Measurements from ENCODE around the gene TACC2.

TACC2 gene

DNA sequence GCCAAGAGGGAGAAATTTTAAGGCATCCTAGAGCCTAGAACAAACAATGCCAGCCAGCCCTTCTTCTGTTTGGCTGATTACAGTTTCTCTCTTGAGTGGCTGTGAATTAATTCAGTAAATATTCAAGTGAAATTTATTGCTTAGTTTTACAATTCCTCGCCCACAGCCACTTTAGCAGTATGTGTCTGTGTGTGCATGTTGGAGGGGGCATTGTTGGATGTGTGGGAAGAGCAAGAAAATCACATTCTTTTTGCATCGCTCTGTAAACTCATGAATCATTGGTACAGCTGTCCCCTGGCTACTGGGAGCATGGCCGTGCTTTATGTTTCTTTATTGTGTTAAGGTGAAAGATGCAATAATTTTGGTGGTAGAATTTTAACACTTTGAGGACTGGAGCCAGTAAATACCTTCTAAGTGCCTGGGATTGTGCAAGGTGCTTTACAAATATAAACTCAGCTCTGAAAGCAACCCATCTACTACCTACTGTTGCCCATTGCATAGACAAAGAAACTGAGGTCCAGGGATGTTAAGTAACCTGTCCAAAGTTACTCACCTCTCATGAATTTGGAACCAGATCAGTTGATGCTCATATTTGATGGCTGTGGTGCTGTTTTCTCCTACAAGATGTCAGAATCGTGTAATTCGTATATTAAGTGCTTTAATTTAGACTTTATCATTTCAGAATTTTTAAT is 192.2 kb downstream of the TACC2 start:
- no peak overlapping the region for H3K4me3 ChIP-seq (ENCODE audit: low read length)

GRCh38 chr10:122181876-122182275 is 192.9 kb downstream of the TACC2 start:
- TF ChIP-seq ZNF274 (IDR thresholded peaks at IDR 0.05; ENCODE audit: low read depth, low read length) = no peak

More for the DNA sequence above, 192.2 kb downstream of the TACC2 start:
- TF ChIP-seq ZNF274 (IDR thresholded peaks at IDR 0.05; ENCODE audit: low read depth, low read length) = no peak

GRCh38 chr10:122182308-122182707 is 193.3 kb downstream of the TACC2 start:
- no peak overlapping the region for H3K4me3 ChIP-seq (ENCODE audit: low read length)
- no peak for TF ChIP-seq ZNF274 (IDR thresholded peaks at IDR 0.05; ENCODE audit: low read depth, low read length)

More at GRCh38 chr10:122181876-122182275, 192.9 kb downstream of the TACC2 start:
- H3K4me3 ChIP-seq (ENCODE audit: low read length) = no peak overlapping the region

DNA sequence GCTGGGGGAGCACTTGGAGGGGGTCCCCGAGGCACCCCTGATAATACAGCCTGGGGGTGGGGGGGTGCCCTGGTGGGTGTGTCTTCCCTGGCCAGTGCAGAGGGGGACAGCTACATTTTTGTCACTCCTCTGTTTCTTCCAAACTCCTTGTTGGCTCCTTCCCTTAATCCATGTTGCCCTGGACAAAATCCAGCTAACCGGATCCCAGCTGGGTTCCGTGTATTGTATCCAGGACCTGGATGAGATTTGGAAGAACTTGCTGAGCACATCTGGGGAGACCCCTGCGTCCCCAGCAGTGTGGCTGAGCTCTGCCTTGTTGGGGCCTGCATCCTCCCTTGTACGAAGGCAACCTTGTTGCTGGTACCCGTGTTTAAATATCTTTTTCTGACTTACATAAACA is 195.3 kb downstream of the TACC2 start:
- TF ChIP-seq ZNF274 (IDR thresholded peaks at IDR 0.05; ENCODE audit: low read depth, low read length) = no peak
- H3K4me3 ChIP-seq (ENCODE audit: low read length) = no peak overlapping the region

DNA sequence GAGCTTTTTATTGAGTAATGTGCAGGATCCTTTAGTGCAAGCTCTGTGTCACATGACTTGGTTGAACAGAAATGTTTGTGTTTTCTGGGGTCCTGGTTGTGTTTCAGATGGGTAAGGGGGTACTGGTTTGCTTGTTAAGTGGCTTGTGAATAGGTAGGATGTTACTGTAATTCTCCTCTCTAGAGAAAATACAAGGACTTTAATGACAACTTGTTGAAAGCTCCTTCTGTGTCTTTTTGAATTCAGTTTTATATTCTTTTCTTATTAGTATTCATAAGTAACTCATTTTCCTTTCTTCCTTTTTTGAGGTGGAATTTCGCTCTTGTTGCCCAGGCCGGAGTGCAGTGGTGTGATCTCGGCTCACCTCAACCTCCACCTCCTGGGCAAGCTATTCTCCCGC is 196.7 kb downstream of the TACC2 start:
- no peak overlapping the region for H3K4me3 ChIP-seq (ENCODE audit: low read length)
- TF ChIP-seq ZNF274 (IDR thresholded peaks at IDR 0.05; ENCODE audit: low read depth, low read length) = no peak

DNA sequence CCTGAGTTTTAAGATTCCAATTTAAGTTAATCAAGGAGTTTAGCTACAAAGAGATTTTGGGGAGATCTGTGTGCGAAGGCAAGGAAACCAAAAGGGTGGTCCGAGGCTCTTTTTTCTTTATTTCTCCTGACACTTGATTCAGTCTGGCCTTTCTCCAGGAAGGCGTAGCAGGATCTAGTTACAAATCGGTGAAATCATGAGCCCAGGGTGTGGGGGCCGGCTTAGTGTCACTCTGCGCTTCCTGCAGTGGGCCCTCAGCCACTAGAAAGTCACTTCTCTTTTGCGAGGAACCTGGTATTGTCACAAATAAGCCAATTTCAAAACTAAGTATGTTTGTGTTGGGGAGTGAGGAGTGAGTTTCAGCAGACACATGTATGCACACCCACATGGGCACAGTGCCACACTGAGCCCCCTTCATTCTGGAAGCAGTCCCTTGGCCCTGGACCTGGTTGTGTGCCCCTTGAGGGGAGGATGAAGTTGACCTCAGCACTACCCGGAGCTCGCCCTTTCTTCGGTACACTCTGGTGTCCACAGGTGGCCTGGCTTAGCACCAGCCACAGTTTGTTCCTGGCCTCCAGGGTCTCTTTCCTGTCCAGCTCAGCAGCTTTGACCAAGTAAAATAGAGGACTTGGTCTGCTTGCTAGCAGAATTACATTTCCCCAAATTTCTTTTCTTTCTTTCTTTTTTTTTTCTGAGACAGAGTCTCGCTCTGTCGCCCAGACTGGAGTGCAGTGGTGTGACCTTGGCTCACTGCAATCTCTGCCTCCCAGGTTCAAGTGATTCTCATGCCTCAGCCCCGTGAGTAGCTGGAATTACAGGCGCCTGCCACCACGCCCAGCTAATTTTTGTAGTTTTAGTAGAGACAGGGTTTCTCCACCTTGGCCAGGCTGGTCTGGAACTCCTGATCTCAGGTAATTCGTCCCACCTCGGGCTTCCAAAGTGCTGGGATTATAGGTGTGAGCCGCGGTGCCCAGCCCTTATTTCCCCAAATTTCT is 198.2 kb downstream of the TACC2 start:
- no peak overlapping the region for H3K4me3 ChIP-seq (ENCODE audit: low read length)

GRCh38 chr10:122188706-122189105 is 199.7 kb downstream of the TACC2 start:
- TF ChIP-seq ZNF274 (IDR thresholded peaks at IDR 0.05; ENCODE audit: low read depth, low read length) = no peak
- no peak overlapping the region for H3K4me3 ChIP-seq (ENCODE audit: low read length)

More for the DNA sequence above, 198.2 kb downstream of the TACC2 start:
- TF ChIP-seq ZNF274 (IDR thresholded peaks at IDR 0.05; ENCODE audit: low read depth, low read length) = no peak

DNA sequence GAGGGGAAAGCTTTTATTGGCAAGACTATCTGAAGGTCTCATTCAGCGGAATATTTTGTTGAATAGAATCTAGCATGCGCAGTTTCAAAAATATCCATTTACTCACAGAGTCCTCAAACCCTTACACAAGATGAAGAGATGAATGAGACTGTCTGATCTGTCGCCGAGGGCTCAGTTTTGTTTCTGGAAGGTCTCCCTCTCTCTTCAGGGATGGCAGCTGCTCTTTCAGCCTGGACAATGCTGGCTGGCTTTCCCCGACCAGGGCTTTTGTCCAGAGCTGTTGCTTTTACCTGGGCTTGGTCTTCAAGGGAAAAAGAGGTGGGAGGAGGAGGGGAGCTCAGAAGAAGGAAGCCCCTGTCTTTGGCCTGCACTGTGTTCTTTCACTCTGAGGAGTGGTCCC is 200.2 kb downstream of the TACC2 start:
- H3K4me3 ChIP-seq (ENCODE audit: low read length) = no peak overlapping the region
- no peak for TF ChIP-seq ZNF274 (IDR thresholded peaks at IDR 0.05; ENCODE audit: low read depth, low read length)

DNA sequence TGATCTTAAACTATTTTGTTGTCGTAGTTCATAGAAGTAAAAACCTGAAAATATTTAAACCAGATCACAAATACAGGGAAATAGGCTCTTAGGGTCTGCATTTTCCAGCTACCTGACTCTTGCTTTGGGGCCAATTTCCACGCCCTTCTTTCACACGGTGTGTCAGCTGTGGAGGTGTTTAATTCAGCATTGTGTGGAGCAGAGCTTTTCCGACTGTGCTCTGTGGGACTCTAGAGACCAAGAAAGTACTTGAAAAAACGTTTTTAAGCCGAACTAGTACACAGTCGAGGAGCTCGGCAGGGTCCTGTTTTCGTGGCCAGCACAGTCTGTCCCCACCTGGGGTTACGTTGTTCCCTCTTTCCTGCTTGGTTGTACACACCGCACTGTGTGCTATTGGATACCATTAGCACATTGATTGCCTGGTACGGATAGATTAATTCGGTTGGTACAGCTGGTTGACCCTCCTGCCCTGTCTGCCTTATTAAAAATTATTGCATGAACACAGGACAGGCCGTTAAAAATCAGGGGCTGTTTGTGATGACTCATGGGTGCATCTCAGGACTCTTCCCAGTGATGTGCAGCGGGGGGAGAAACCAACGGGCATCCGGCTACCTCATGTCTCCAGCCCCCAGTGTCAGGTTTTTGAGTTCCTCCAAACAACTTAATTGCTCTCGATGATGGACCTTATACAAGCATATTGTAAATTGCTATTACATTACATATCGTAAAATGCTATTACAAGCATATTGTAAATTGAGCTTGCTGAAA is 201.4 kb downstream of the TACC2 start:
- H3K4me3 ChIP-seq (ENCODE audit: low read length) = no peak overlapping the region
- TF ChIP-seq ZNF274 (IDR thresholded peaks at IDR 0.05; ENCODE audit: low read depth, low read length) = no peak

DNA sequence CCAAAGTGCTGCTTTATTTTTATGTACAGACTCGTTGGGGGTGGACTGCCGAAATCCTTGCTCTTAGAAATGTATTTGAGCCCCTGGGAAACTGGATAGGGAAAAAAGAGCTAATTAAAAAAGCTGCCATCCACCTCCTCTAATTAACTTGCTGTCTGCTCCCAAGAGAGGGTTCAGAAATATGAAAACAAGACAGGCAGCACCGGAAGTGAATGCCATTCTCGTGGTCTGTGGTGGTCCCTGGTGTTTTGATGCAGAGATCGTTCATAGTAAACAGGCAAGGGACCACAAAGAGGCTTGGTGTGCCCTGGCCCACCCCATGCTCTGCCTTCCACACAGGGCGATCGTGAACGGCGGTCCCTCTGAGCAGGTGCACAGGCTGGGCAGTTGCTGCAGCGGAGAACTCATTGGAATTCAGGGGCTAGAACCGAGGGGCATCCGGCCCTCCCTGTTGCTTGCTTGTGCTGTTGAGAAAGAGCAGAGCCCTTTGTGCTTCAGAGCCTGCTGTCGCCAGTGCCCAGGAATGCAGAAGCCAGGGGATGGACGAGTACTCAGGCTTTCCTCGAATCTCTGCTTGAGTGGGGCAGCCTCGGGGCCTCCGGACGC is 203.1 kb downstream of the TACC2 start:
- TF ChIP-seq ZNF274 (IDR thresholded peaks at IDR 0.05; ENCODE audit: low read depth, low read length) = no peak
- no peak overlapping the region for H3K4me3 ChIP-seq (ENCODE audit: low read length)

DNA sequence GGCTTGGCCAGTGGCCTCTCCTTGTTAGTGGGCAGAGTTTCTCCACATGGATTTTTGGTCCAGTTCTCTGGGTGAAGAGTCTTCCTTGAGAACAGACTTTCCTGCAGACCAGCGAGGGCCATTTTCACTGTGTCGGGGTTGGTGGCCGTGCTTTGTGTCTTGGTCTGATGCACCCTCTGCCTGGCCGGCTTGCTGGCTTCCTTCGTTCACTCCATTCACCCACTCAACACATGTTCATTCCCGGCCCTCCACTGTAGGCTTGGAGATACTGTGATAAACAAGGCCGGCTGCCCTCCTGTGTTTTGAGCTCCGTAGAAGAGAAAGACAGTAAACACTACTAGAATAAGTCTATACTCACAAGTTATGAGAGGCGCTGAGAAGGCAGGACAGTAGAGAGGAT is 205.3 kb downstream of the TACC2 start:
- no peak overlapping the region for H3K4me3 ChIP-seq (ENCODE audit: low read length)
- no peak for TF ChIP-seq ZNF274 (IDR thresholded peaks at IDR 0.05; ENCODE audit: low read depth, low read length)

DNA sequence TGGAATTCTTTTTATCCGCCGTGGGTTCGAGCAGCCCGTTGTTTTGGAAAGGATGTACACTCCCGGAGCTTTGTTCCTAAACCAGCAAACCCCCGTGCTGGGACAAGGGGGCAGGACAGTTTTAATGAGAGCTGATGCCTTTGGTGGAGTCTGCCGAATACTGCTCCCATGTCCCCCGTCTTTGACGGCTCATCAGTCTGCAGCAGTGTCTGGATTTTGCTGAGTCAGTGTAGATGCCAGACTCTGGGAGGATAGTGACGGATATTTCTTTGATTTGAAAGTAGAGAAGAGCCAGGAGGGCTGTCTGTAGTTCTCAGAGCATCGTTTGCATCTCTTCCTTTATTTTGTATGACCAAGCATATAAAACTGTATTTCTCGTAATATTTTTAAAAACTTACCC is 207.3 kb downstream of the TACC2 start:
- TF ChIP-seq ZNF274 (IDR thresholded peaks at IDR 0.05; ENCODE audit: low read depth, low read length) = no peak
- H3K4me3 ChIP-seq (ENCODE audit: low read length) = no peak overlapping the region

- no peak for TF ChIP-seq ZNF274 (IDR thresholded peaks at IDR 0.05; ENCODE audit: low read depth, low read length)
Measured at GRCh38 chr10:122197611-122198222, 208.8 kb downstream of the TACC2 start.

More at GRCh38 chr10:122197611-122198222, 208.8 kb downstream of the TACC2 start:
- H3K4me3 ChIP-seq (ENCODE audit: low read length) = no peak overlapping the region

Measured in GM08714 (cell line).